NT2/D1 (cell line): ENCODE measurements around the gene LRRC49.

Experiments used
- SUZ12 ChIP-seq: IDR thresholded peaks from 2 replicates; pipeline ENCODE4 v1.6.1; 2011; ENCODE audit not compliant: insufficient read length, insufficient read depth; ENCODE audit errors: extremely low read depth
- YY1 ChIP-seq: IDR thresholded peaks from 2 replicates; pipeline ENCODE4 v1.6.1; 2011; ENCODE audit not compliant: insufficient read length, insufficient read depth
- ZNF274 ChIP-seq: IDR thresholded peaks from 2 replicates; pipeline ENCODE4 v1.6.1; 2011; ENCODE audit warnings: mild to moderate bottlenecking, low read depth, low read length

DNA sequence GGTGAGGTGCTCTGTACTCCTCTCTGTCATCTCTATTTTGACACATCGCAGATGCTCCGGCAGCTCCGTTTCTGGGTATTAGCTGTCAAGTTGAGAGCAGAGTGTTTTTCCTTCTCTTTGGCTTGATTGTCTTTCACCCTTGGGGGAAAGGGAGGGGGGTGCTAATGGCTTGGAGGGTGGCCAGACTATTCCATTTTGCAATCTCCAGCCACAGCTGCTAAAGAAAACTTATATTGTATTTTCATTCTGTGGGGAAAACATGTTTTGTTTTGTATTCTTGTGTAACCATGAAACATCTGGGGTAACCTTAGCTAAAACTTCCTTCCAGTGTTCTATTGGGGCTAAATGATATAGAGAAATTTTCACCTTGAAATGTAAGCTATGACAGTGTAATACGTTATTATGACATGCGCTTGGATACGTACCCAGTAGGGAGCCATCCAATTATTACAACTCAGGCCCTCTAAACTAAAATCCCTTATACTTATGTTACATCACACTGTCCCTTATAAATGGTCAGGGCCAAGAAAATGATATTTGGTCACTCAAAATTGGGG lies 24.6 kb upstream of the LRRC49 start:
- TF ChIP-seq YY1: no peak
- TF ChIP-seq ZNF274: no peak
- no peak for TF ChIP-seq SUZ12
